GM12865 (cell line): ENCODE measurements around the gene WWC1.

Source experiments
- DNase-seq: peaks from one replicate; pipeline ENCODE4 v3.0.0; 2010; ENCODE audit warnings: low read depth
- H3K4me3 ChIP-seq: 2 replicates; pipeline ENCODE4 v1.5.1; 2011; ENCODE audit warnings: mild to moderate bottlenecking, low read depth, low read length, control low read depth
- TF ChIP-seq, protein P1 (sequence below): IDR thresholded peaks from 2 replicates; pipeline ENCODE4 v1.5.1; 2011; ENCODE audit warnings: low read length, control low read depth, low read depth, inconsistent platforms; ENCODE audit not compliant: insufficient read depth; ENCODE audit errors: missing control alignments

WWC1 gene

DNA sequence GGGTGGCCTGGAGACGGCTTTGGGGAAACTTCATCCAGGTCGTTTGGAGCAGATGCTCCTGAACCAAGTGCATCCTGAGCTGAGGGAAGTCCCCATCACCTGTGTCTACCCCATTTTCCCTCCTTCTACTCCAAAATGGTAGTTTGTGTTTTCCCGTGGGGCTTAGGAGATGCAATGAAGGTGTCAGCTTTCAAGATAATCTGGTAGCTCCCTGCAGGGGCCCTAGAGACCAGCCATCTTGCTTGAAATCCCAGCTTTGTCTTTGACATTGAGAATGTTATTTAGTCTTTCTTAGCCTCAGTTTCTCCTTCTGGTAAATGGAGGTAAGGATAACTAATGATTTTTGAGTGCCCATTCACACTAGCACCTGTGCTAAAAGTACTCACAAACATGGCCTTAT, 77.4 kb downstream of the WWC1 start:
- DNase-seq: no peak
- no peak overlapping the region for H3K4me3 ChIP-seq
- TF ChIP-seq, protein P1, sequence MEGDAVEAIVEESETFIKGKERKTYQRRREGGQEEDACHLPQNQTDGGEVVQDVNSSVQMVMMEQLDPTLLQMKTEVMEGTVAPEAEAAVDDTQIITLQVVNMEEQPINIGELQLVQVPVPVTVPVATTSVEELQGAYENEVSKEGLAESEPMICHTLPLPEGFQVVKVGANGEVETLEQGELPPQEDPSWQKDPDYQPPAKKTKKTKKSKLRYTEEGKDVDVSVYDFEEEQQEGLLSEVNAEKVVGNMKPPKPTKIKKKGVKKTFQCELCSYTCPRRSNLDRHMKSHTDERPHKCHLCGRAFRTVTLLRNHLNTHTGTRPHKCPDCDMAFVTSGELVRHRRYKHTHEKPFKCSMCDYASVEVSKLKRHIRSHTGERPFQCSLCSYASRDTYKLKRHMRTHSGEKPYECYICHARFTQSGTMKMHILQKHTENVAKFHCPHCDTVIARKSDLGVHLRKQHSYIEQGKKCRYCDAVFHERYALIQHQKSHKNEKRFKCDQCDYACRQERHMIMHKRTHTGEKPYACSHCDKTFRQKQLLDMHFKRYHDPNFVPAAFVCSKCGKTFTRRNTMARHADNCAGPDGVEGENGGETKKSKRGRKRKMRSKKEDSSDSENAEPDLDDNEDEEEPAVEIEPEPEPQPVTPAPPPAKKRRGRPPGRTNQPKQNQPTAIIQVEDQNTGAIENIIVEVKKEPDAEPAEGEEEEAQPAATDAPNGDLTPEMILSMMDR: no peak

DNA sequence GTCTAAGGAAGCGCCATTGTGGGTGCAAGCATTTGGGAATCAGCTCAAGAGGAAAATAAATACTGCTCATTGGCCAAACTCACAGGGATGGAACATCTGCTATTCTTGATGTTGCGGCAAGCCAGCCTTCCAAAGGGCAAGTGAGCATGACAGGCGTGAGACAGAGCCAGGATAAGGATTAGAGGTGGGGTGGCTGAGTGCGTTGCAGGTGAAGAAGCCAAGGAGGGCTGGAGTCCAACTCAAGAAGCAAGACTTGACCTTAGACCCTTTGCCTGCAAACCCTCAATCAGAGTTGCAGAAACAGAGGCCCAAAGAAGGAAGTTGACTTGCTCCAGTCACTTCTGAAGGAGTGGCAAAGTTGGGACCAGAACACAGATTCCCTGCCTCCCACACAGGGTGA, 79.4 kb downstream of the WWC1 start:
- DNase-seq: no peak
- H3K4me3 ChIP-seq: no peak overlapping the region
- TF ChIP-seq, protein P1: no peak

DNA sequence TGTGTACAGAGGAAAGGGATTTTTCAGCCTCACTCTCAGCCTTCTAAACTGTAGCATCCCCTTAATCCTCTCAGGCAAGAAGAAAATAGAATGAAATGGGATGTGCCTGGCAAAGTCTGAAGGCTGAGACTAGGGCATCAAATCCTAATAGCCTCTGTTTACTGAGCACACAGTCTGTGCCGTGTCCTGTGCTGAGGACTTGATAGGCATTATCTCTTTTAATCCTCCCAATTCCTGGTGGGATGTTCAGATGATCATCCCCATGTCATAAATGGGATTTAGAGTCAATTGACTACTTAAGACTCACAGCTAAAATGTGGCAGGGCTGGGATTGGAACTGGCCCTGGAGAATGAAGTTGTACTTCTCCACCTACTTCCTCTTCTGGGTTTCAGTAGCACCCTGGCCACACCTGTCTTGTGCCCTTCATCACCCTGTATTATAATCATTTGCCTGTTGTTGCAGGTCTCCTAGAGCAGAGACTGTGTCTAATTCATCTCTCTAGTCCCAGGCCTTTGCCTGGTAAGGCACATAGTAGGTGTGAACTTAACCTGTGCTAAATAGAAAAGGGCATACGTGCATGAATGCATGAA, 81.0 kb downstream of the WWC1 start:
- H3K4me3 ChIP-seq: no peak overlapping the region
- TF ChIP-seq, protein P1: no peak
- peak; percentile 27 for DNase-seq

DNA sequence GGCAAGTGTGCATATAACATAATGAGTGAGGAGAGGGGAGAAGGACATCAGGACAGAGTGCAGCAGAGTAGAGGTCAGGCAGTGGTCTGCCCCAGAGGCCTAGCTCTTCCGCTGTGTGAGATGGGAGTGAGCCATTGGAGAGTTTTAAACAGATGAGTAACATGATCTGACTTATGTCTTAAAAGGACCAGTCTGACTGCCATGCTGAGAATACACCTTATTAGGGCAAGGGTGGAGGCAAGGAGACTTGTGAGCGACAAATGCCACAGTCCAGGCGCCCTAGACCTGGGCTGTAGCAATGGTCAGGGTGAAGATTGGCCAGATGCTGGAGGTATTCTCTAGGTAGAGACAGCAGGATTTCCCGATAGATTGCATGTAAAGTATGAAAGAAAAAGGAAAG, 83.1 kb downstream of the WWC1 start:
- TF ChIP-seq, protein P1: no peak
- no peak overlapping the region for H3K4me3 ChIP-seq
- DNase-seq: no peak

DNA sequence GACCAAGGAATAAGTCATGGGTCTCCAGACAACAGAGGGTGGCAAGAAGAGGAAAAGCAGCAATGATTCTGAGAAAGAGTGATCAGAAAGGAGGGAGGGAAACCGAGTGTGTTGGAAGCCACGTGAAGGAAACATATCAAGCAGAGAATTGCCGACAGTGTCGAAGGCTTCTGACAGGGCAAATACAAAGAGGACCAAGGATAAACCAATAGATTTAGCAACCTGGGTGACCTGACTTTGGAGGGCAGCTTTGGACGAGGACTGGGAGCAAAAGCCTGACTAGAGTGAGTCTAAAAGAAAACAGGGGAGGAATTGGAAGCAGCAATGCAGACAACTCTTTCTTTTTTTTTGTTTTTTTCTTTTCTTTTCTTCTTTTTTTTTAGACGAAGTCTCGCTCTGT, 83.8 kb downstream of the WWC1 start:
- DNase-seq: no peak
- H3K4me3 ChIP-seq: no peak overlapping the region
- TF ChIP-seq, protein P1: no peak

DNA sequence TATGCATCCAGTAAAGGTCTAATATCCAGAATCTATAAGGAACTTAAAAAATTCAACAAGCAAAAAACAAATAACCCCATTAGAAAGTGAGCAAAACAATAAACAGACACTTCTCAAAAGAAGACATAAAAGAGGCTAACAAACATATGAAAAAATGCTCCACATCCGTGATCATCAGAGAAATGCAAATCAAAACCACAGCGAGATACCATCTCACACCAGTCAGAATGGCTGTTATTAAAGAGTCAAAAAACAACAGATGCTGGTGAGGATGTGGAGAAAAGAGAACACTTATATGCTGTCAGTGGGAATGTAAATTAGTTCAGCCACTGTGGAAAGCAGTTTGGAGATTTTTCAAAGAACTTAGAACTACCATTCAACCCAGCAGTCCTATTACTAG, 86.1 kb downstream of the WWC1 start:
- TF ChIP-seq, protein P1: no peak
- peak; percentile 21 for DNase-seq
- H3K4me3 ChIP-seq: no peak overlapping the region

DNA sequence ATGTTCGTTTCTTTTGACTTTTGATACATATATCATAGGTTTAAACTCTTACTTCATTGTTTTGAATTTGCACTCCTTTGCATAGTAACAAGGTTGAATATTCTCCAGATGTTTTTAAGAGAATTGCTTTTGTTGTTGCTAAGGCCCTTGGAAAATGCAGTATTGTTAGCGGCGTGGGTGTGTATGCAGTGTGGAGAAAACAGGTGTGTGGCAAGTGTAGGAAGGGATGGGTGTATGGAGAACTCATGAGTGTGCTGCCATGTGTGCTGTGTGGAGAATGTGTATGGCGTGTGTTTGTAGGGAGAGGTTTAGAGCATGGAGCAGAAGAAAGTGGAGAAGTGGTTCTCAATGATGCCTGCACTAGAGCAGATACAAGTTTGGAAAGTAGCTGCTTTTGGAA, 87.3 kb downstream of the WWC1 start:
- no peak overlapping the region for H3K4me3 ChIP-seq
- DNase-seq: no peak
- TF ChIP-seq, protein P1: no peak
